Right renal cortex interstitium (tissue), 3 donors: Measurements from ENCODE around the gene INPP5B. TPM values are rescaled to one million over a fixed set of nuclear protein-coding genes. Genes with fewer than 3 reads are reported as not detected.

Experiments
- DNase-seq, 3 donors: peaks; one replicate each; pipeline ENCODE4 v3.0.0-alpha.2; 2013; ENCODE audit warnings: low read depth in 3 of 3, low spot score in 2 of 3
- polyA plus RNA-seq, 3 donors: library from polyadenylated mRNA; unstranded; fragments of 120-200 nt; gene quantifications; one replicate each; pipeline ENCODE4 v1.2.1, GENCODE V29; 2013; ENCODE audit not compliant: insufficient read length in 3 of 3

The INPP5B gene
- polyA plus RNA-seq, 3 donors: 17.0 to 18.9 (median 17.8) TPM

DNA sequence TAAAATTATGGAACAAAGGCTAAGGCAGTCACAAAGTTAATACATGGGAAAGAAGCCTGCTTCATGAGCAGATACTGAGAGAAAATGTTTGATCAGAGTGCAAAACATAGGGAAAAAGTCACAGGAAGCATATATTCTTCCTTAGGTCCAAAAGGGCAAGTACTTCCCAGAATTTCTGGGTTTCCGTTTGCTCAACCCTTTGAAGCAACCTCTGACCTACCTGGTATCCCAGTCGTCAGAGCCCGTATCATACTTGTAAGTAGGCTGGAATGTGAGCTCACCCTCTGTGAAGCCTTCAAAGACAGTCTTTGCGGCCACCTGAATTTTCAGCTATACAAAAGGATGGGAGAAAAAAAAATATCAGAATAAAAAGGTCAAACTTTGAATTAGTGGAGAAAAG is 67.0 kb downstream of the INPP5B start:
- DNase-seq: no peak

- DNase-seq: no peak
Measured at GRCh38 chr1:37878071-37878470, 68.8 kb downstream of the INPP5B start.

GRCh38 chr1:37875833-37876232 is 71.0 kb downstream of the INPP5B start:
- no peak for DNase-seq

DNA sequence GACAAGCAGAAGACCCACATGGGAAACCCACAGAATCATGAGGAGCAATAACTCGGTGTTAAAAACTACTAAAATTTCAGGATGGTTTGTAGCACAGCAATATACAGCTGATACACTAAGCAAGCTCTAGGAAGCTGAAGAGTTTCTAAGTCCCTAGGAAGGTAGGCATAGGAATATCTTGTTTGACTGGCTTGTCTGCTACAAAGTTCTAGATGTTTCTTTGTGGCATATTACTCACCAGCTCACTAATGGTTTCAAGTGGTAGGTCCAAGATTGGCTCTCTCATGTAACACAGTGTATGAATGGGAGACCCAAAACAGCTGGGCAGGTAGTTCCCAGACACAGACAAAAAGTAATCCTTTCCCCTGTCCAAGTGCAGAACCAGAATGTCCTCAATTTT is 74.2 kb downstream of the INPP5B start:
- DNase-seq: no peak

DNA sequence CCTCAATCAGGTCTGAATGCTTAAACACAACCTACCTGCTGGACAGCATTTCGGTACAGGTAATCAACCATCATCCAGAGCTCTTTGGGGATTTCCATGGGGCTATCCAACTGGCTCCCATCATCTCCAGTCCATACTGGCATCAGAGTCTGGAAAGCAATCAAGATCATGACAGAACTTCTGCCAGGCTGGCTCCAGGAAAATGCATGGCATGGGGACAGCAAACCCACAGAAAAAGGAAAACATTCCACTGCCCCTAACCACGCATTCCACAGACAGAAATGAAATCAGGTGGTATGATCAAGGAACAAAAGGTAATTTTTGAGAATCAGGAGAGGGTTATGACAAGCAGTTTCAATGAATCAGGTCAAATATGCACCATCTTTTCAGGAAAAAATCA is 78.4 kb downstream of the INPP5B start:
- no peak for DNase-seq

GRCh38 chr1:37867784-37868183 is 79.1 kb downstream of the INPP5B start:
- no peak for DNase-seq

GRCh38 chr1:37866491-37866890 is 80.4 kb downstream of the INPP5B start:
- no peak for DNase-seq

GRCh38 chr1:37865348-37866120 is 81.3 kb downstream of the INPP5B start:
- no peak for DNase-seq

DNA sequence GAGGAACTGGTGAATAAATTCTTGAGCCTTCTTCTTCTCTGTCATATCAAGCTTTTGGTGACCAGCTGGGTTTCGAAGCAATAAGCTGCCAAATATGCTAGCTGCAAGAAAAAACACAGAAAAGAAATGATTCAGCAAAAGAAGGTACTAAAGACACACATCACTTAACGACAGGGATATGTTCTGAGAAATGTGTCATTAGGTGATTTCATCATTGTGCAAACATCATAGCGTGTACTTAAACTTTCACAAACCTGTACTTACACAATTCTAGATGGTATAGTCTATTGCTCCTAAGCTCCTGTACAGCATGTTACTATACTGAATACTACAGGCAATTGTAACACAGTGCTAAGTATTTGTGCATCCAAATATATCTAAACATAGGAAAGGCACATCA is 84.5 kb downstream of the INPP5B start:
- no peak for DNase-seq

DNA sequence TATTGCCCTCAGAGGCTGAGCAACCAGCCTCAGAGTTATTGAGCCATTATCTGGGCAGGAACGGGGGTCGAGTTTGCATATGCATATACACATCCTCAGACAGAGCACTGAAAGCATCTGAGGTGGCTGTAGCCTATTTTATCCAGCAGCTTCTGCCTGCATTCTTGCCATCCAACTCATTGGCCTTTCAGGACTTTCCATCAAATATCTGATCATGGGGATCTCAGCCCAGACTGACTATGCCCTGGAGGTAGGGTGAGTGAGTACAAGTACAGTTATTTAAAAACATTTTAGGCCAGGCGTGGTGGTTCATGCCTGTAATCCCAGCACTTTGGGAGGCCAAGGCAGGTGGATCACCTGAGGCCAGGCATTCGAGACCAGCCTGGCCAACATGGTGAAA is 85.7 kb downstream of the INPP5B start:
- DNase-seq: no peak

DNA sequence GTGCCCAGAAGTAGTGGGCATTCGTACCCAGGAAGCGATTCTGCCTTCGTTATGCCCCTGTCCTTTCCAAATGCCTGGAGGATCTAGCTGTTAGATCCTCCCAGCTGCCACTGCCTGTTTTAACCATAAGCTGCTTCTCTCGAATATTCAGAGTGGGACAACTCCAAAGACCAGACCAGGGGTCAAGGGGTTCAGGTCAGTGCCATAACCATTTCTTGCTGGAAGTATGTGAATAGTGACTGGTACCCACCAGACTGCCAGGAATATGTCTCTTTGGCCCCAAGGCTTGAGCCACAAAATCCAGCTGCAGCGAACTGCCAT is 86.5 kb downstream of the INPP5B start:
- no peak for DNase-seq

GRCh38 chr1:37859507-37860345 is 87.1 kb downstream of the INPP5B start, which contains the start of gene MTF1:
TSS of gene MTF1 (minus strand) at chr1:37859592. CDS start at chr1:37857658, 1,934 bp downstream.
- peak; percentile 96 to 98 (median 97) for DNase-seq

DNA sequence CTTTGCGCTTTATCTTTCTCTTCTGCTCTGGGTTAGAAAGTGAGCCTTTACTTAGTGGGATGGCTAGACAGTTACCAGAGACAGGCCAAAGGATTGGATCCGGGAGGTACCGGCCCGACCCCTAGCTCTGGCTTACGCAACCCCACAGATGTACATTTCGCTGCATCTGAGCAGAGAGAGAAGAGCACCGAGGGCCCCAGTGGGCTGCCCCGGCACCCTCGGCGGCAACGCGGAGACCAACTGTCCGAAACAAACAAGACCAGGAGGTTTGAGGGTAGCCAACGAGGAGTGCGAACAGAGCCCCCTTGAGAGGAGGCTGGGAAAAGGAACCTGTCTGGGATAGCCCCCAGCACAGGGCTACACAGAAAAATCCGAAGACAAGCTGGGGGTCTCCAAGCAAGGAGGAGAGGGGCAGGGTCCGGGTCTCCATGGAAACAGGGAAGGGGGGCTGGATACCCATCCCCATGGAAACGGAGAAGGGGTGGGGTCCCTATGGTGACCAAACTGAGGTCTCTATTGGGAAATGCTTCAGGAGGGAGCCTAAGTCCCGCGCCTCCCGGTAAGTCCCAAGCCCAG is 87.8 kb downstream of the INPP5B start:
- no peak for DNase-seq

DNA sequence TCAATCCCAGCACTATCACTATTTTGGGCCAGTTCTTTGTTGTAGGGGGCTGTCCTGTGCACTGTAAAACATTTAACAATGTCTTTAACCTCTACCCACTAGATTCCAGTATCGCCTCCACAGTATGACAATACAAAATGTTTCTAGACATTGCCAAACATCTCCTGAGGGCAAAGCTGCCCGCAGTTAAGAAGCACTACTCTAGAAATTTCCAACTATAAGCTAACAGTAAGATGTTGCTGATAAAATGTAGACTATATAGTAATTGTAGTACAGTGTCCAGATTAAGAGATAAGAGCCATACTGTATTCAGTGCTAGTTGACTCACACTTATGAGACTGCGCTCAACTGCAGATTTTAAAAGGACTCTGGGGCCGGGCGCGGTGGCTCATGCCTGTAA is 92.4 kb downstream of the INPP5B start:
- no peak for DNase-seq

- DNase-seq: no peak
Measured at GRCh38 chr1:37853157-37853556, 93.7 kb downstream of the INPP5B start.

DNA sequence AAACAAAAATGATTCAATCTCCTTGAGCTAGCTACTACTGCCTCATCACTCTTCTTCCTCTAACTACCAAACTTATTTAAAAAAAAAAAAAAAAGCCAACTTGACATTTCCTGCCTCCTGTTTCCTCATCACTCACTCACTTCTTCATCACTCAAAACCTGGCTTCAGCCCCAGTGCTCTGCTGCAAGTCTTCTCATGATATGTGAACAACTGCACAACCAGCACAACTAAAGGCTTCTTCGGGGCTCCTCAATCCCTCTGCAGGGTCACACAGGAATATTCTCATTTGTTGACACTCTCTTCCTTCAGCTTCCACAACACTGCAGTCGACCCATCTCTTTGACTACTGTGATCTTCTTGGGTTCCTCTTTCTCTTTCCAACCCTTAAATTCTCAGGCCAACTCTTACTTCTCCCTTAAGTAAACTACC is 95.1 kb downstream of the INPP5B start:
- no peak for DNase-seq

- no peak for DNase-seq
Measured at GRCh38 chr1:37851262-37851661, 95.6 kb downstream of the INPP5B start.

GRCh38 chr1:37850352-37850955 is 96.4 kb downstream of the INPP5B start:
- no peak for DNase-seq

DNA sequence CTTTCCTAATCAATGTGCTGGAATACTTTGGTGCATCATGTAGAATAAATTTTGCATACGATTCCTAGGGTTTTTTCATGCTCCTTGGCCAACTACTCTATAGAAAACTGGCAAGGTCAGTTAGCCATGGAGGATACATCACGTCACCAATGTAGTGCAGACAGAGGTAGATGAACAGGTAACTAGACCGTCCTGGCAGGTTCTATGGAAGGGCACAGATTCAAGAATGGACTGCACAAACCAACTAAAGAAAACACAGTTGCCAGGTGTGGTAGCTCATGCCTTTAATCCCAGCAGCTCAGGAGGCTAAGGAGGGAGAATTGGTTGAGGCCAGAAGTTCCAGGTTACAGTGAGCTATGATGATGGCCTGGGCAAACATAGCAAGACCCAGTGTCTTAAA is 97.4 kb downstream of the INPP5B start:
- no peak for DNase-seq

GRCh38 chr1:37846647-37847339 is 100.1 kb downstream of the INPP5B start:
- DNase-seq: no peak

DNA sequence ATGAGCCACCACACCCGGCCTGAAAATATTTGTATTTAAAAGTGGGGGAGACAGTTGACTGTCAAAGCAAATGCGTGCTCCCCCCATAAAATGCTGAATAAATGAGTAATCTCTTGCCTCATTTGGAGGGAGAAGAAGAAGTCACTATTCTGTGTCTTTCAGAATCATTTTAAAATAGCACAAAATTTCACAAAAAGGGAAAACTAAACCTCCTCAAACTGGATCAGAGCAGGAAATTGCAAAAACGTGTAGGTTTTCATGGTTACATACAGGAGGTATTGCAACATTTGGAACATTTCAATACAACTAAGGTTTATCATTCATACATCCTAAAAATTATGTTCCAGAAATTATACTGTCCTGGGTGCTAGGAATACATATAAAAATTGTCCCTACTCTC is 101.1 kb downstream of the INPP5B start:
- DNase-seq: no peak
